ENCODE data around the gene IKZF3.
A peak's percentile ranks its signal among the peaks of the same experiment; 100 is the strongest.
"Not testable (repeated sequence)": the region's sequence is repeated elsewhere in the genome, so short reads cannot be mapped to it uniquely, and the experiment has no call there.

IKZF3 gene

DNA sequence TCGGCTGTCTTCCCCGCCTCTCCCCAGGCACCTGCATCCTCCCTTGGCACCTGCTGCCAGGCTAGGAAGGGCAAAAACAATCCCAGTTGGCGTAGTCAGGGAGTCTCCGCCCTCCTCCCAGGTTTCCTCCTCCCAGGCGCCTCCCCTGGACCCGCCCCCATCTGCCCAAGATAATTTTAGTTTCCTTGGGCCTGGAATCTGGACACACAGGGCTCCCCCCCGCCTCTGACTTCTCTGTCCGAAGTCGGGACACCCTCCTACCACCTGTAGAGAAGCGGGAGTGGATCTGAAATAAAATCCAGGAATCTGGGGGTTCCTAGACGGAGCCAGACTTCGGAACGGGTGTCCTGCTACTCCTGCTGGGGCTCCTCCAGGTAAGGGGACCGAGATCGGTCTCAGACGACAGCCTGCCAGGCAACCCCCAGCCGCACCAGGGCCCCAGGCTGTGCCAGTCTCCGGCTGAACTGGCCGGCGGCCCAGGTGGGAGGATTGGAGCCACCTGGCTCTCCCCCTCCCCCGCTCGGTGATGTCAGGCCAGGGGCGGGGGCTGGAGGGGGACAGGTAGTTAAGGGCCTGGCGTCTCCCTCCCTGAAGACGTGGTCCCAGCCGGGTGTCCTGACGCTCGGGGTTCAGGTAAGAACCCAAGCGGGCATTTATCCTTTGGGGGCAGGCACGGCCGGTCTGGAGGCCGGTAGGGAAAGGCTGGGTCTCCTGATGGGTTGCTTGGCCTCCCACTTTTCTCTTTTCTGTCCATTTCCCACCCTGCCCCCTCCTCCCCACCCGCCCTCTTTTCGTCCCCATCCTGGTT, 126.1 kb downstream of the IKZF3 start, which contains the start of gene GRB7:
TSS of gene GRB7 (plus strand) at position 179 of the 808 bp plus-strand sequence. CDS start 4,364 bp downstream, outside the sequence.
- no peak for DNase-seq (ENCODE audit: low spot score in 2 of 2)
- no peaks in the 10 kb centered on the region for H3K4me1 ChIP-seq
- H3K27me3 ChIP-seq (ENCODE audit: low read depth), result no peaks in the 10 kb centered on the region
- no peaks in the 10 kb centered on the region for H3K9me3 ChIP-seq
- no peaks in the 10 kb centered on the region for H3K36me3 ChIP-seq (replicated peaks)
- H3K4me3 ChIP-seq, result no peak within 1 kb of the TSS
- in situ Hi-C loops (cut with MboI; ENCODE audit: low sequenced_read_pairs), result no loop called here

DNA sequence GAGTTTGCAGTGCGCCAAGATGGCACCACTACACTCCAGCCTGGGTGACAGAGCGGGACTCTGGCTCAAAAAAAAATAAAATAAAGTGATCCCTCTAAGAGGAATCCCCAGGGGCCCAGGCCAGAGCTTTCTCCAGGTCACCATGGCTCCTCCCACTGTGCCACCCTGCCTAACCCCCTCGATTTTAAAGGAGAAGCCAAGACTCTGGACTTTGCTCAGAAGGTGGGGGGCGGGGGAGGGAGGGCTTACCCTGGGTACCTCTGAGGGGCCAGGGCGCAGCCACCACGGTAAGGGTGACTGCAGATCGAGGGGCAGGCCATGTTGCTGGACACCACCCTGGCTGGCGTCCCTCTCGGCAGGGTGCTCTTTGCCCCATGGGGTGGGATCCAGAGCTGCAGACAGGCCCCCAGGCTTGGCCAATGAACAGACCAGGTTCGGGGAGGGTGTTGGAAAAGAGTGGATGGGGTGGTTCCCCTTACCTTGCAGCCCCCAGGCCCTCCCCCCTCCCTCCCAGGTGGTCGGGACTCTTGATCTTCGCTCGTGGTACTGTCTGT, 126.8 kb downstream of the IKZF3 start:
- Histone ChIP-seq H3K36me3 (replicated peaks) (no peaks in the 10 kb centered on the region), H3K27me3 (ENCODE audit: low read depth) (no peaks in the 10 kb centered on the region), H3K4me1 (no peaks in the 10 kb centered on the region), H3K9me3 (no peaks in the 10 kb centered on the region), H3K4me3 (no peak overlapping the region)
- in situ Hi-C loops (cut with MboI; ENCODE audit: low sequenced_read_pairs), result no loop called here
- no peak for DNase-seq (ENCODE audit: low spot score in 2 of 2)

DNA sequence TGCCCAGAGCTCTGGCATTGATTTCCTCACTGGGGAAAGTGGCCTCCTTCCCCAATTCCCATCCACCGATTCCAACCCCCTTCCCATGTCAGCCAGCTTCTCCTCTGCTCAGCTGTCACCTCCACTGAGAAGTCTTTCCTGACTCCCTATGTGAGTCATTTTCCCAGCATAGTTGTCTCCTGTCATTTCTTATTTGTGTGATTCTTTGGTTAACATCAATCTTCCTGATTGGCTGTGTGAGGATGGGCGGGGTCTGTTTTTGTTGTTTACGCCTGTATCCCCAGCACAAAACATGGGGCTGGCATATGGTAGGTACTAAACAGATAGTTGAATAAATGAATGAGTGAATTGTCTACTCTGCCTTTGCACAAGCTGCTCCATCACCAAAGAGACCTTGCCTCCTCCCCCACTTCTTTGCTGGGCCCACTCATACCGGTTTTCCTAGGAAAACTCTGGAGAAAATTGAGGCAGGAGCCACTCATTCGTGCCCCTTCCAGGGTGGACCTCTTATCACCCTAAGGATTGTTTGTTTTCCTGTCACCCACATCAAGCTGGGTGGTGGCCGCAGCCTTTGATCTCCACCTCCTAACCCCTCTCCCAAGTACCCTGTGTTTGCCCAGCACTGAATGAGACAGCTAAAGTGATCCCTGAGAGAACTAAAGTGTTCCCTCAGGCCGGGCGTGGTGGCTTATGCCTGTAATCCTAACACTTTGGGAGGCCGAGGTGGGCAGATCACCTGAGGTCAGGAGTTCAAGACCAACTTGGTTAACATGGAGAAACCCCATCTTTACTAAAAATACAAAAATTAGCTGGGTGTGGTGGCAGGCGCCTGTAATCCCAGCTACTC, 127.6 kb downstream of the IKZF3 start:
- in situ Hi-C loops (cut with MboI; ENCODE audit: low sequenced_read_pairs), result no loop called here
- Histone ChIP-seq H3K9me3 (no peaks in the 10 kb centered on the region), H3K4me3 (no peak overlapping the region), H3K27me3 (ENCODE audit: low read depth) (no peaks in the 10 kb centered on the region), H3K36me3 (replicated peaks) (no peaks in the 10 kb centered on the region), H3K4me1 (no peaks in the 10 kb centered on the region)
- no peak for DNase-seq (ENCODE audit: low spot score in 2 of 2)

DNA sequence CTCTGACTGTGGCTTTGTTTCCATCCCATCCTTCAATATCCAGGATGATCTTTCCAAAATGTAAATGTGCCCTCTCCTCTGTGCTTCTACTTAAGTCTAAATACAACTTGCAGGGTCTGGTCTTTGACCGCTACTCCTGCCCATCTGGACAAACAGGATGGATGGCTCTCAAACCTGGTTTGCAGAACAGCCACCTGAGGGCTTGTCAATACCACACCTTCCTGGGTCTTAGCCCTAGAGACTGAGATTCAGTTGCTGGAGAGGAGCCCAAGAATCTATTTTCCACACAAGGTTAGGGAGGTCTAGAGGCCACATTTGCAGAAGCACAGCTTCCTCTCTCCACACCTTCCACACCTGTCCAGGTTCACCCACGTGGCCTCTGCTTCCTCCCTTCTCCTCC, 128.2 kb downstream of the IKZF3 start:
- Histone ChIP-seq H3K27me3 (ENCODE audit: low read depth) (no peaks in the 10 kb centered on the region), H3K4me1 (no peaks in the 10 kb centered on the region), H3K36me3 (replicated peaks) (no peaks in the 10 kb centered on the region), H3K4me3 (no peak overlapping the region), H3K9me3 (no peaks in the 10 kb centered on the region)
- DNase-seq (ENCODE audit: low spot score in 2 of 2), result no peak
- in situ Hi-C loops (cut with MboI; ENCODE audit: low sequenced_read_pairs), result no loop called here

DNA sequence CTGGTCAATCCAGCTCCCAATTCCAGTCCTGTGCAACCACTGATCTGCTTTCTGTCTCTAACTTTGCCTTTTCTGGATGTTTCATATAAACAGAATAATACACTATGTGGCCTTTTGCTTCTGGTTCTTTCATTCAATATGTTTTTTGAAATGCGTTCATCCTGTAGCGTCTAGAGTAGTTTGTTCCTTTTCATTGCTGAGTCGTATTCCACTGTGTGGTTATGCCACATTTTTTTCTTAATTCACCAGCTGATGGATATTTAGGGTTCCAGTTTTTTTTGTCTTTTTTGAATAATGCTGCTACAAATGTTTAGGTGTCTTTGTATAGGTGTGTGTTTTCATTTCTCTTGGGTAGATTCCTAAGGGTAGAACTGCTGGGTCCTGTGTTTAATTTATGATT, 131.5 kb downstream of the IKZF3 start:
- Histone ChIP-seq H3K4me3 (no peak overlapping the region), H3K4me1 (peaks cover 5% of the 10 kb centered on the region; the same call in 1 of the 2 replicates), H3K9me3 (no peaks in the 10 kb centered on the region), H3K36me3 (replicated peaks) (peaks cover 11% of the 10 kb centered on the region), H3K27me3 (ENCODE audit: low read depth) (no peaks in the 10 kb centered on the region)
- in situ Hi-C loops (cut with MboI; ENCODE audit: low sequenced_read_pairs), result no loop called here
- DNase-seq (ENCODE audit: low spot score in 2 of 2), result no peak

DNA sequence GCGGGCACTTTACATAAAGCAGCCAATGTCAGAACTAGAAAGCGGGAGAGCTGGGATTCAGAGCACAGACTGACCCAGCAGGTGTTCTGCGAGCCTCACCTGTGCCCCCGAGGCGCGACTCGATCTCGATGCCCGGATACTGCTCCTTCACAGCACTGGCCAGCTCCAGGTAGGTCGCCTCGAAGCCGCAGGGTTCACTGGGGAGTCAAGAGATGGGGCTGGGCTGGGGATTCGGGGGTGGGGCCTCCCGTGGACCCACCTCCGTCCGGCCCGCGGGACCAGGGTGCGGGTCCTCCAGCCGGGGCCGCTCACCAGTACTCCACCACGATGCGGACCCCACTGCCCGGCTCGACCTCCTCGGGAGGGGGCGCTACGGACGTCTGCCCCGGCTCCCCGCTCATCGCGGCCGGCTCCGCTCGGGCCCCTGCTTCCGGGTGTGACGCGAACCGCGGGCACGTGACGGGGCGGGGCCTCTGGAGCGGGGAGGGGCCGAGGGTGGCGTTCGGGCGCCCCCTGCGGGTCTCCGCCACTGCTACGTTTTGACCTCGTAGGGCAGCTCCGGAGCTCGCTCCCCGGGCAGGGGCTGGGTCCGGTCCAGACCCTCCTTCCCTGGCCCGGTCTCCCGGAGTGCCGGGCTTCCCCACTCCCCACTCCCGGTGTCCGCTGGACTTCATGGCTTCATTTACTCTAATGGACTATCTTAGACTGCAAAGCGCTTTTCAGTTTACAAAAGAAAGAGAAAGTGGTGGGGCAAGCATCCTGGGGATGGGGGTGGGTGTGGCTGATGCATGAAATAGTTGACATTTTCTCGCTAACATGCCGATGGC, 133.8 kb downstream of the IKZF3 start, which contains the start of gene MIEN1:
TSS of gene MIEN1 (minus strand) at position 438 of the 827 bp plus-strand sequence. CDS start at position 401, 37 bp downstream.
- peak within 1 kb of the TSS; percentile 82 for H3K4me3 ChIP-seq
- in situ Hi-C loops (cut with MboI; ENCODE audit: low sequenced_read_pairs), result no loop called here
- no peaks in the 10 kb centered on the region for H3K27me3 ChIP-seq (ENCODE audit: low read depth)
- peak; percentile 71 to 94 for DNase-seq (ENCODE audit: low spot score in 2 of 2)
- no peaks in the 10 kb centered on the region for H3K9me3 ChIP-seq
- H3K4me1 ChIP-seq, result peaks cover 5% of the 10 kb centered on the region; the same call in 1 of the 2 replicates
- H3K36me3 ChIP-seq (replicated peaks), result peaks cover 11% of the 10 kb centered on the region

DNA sequence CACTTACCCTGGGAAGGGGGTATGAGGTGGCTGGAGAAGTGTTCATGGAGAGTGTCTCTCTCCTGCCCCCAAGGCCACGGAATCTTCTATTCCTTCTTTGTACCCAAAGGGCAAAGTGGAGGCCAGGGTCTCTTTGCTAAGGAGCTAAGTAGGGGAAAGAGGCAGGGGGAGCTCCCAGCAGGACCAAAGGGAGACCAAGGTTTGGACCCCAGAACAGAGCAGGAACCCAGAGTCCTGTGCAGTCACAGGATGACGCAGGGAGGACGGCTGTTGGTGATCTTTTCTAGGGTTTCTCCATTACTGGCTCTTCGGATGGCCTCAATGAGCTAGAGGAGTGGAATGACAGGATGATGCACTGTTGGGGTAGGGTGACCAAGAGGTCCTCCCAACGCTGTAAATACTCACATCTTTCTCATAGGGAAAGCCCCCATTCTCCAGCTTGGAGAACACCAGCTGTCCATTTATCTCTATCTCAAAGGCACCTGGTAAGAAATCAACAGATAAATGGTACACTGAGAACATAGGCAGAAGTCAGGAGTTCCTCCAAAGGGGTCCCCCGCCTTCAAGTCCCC, 134.7 kb downstream of the IKZF3 start:
- Histone ChIP-seq H3K4me3 (peak overlapping the region; percentile 82), H3K36me3 (replicated peaks) (peaks cover 11% of the 10 kb centered on the region)
- in situ Hi-C loops (cut with MboI; ENCODE audit: low sequenced_read_pairs), result no loop called here

DNA sequence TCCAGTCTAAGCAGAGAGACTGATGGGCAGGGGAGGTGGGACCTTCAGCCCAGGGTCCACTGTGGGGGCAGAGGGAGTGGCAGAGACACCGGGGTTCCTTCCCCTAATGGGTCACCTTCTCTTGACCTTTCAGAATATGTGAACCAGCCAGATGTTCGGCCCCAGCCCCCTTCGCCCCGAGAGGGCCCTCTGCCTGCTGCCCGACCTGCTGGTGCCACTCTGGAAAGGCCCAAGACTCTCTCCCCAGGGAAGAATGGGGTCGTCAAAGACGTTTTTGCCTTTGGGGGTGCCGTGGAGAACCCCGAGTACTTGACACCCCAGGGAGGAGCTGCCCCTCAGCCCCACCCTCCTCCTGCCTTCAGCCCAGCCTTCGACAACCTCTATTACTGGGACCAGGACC, 136.6 kb downstream of the IKZF3 start:
- no peaks in the 10 kb centered on the region for H3K27me3 ChIP-seq (ENCODE audit: low read depth)
- no peak for DNase-seq (ENCODE audit: low spot score in 2 of 2)
- H3K36me3 ChIP-seq (replicated peaks), result peaks cover 11% of the 10 kb centered on the region
- no peak overlapping the region for H3K4me3 ChIP-seq
- H3K9me3 ChIP-seq, result no peaks in the 10 kb centered on the region
- in situ Hi-C loops (cut with MboI; ENCODE audit: low sequenced_read_pairs), result no loop called here
- H3K4me1 ChIP-seq, result peaks cover 5% of the 10 kb centered on the region; the same call in 1 of the 2 replicates

More for the DNA sequence above, 134.7 kb downstream of the IKZF3 start:
- Histone ChIP-seq H3K4me1 (peaks cover 5% of the 10 kb centered on the region; the same call in 1 of the 2 replicates), H3K27me3 (ENCODE audit: low read depth) (no peaks in the 10 kb centered on the region), H3K9me3 (no peaks in the 10 kb centered on the region)
- DNase-seq (ENCODE audit: low spot score in 2 of 2), result no peak

DNA sequence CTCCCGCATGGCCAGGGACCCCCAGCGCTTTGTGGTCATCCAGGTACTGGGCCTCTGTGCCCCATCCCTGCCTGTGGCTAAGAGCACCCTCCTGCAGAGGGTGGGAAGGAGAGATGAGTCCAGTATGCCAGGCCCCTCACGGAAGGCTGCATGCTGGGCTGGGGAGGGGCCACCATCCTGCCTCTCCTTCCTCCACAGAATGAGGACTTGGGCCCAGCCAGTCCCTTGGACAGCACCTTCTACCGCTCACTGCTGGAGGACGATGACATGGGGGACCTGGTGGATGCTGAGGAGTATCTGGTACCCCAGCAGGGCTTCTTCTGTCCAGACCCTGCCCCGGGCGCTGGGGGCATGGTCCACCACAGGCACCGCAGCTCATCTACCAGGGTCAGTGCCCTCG, 137.5 kb downstream of the IKZF3 start:
- in situ Hi-C loops (cut with MboI; ENCODE audit: low sequenced_read_pairs), result no loop called here
- Histone ChIP-seq H3K4me3 (no peak overlapping the region), H3K36me3 (replicated peaks) (peaks cover 11% of the 10 kb centered on the region), H3K9me3 (no peaks in the 10 kb centered on the region), H3K4me1 (peaks cover 5% of the 10 kb centered on the region; the same call in 1 of the 2 replicates), H3K27me3 (ENCODE audit: low read depth) (no peaks in the 10 kb centered on the region)
- DNase-seq (ENCODE audit: low spot score in 2 of 2), result no peak

DNA sequence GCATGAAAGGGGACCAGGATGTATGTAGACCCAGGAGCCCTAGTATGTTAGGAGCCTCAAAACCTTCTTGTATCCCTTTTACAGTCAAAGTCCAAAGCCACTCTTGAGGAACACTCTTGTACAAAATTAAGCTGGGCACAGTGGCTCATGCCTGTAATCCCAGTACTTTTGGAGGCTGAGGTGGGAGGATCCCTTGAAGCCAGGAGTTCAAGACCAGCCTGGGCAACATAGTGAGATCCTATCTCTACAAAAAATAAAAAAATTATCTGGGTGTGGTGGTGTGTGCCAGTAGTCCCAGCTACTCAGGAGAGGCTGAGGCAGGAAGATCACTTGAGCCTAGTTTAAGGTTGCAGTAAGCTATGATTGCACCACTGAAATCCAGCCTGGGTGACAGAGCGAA, 138.2 kb downstream of the IKZF3 start:
- H3K9me3 ChIP-seq; H3K27me3 ChIP-seq (ENCODE audit: low read depth); DNase-seq (ENCODE audit: low spot score in 2 of 2); H3K4me3 ChIP-seq; in situ Hi-C loops (cut with MboI; ENCODE audit: low sequenced_read_pairs); H3K4me1 ChIP-seq: not testable (repeated sequence)
- peaks cover 11% of the 10 kb centered on the region for H3K36me3 ChIP-seq (replicated peaks)

DNA sequence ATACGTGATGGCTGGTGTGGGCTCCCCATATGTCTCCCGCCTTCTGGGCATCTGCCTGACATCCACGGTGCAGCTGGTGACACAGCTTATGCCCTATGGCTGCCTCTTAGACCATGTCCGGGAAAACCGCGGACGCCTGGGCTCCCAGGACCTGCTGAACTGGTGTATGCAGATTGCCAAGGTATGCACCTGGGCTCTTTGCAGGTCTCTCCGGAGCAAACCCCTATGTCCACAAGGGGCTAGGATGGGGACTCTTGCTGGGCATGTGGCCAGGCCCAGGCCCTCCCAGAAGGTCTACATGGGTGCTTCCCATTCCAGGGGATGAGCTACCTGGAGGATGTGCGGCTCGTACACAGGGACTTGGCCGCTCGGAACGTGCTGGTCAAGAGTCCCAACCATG, 139.4 kb downstream of the IKZF3 start:
- in situ Hi-C loops (cut with MboI; ENCODE audit: low sequenced_read_pairs), result no loop called here
- DNase-seq (ENCODE audit: low spot score in 2 of 2), result no peak
- no peaks in the 10 kb centered on the region for H3K9me3 ChIP-seq
- H3K36me3 ChIP-seq (replicated peaks), result peaks cover 11% of the 10 kb centered on the region
- no peaks in the 10 kb centered on the region for H3K27me3 ChIP-seq (ENCODE audit: low read depth)
- H3K4me1 ChIP-seq, result peaks cover 5% of the 10 kb centered on the region; the same call in 1 of the 2 replicates
- H3K4me3 ChIP-seq, result no peak overlapping the region

DNA sequence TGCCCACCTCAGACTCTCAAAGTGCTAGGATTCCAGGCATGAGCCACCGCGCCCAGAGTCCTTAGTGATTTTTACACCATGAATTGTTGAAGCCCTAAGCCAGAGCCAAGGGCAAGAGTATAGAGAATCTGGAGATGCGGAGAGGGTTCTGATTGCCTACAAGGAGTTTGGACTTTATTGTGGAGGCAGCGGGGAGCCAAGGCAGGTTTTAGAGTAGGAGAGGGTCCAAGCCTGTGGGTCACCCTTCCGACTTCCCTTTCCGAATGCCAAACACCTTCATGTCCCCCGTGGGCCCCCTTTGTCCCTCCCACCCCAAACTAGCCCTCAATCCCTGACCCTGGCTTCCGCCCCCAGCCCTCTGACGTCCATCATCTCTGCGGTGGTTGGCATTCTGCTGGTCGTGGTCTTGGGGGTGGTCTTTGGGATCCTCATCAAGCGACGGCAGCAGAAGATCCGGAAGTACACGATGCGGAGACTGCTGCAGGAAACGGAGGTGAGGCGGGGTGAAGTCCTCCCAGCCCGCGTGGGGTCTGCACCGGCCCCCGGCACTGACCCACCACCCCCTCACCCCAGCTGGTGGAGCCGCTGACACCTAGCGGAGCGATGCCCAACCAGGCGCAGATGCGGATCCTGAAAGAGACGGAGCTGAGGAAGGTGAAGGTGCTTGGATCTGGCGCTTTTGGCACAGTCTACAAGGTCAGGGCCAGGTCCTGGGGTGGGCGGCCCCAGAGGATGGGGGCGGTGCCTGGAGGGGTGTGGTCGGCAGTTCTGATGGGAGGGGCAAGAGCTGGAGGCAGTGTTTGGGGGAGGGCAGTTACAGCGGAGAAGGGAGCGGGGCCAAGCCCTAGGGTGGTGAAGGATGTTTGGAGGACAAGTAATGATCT, 140.9 kb downstream of the IKZF3 start:
- Histone ChIP-seq H3K27me3 (ENCODE audit: low read depth) (no peaks in the 10 kb centered on the region), H3K4me3 (no peak overlapping the region), H3K9me3 (no peaks in the 10 kb centered on the region), H3K36me3 (replicated peaks) (peaks cover 4% of the 10 kb centered on the region; the same call in 1 of the 2 replicates), H3K4me1 (no peaks in the 10 kb centered on the region)
- in situ Hi-C loops (cut with MboI; ENCODE audit: low sequenced_read_pairs), result no loop called here
- peak in 1 of 2 experiments; percentile 56 for DNase-seq (ENCODE audit: low spot score in 2 of 2)

Data from HAP-1 (cell line).